Tibial nerve (tissue), 4 donors: ENCODE results near the gene ZNF716. TPM values are rescaled to one million over a fixed set of nuclear protein-coding genes. Genes with fewer than 3 reads are reported as not detected.

Source experiments
- DNase-seq, 2 donors: peaks; one replicate each; pipeline ENCODE4 v3.0.0-alpha.2; 2019; ENCODE audit warnings: low spot score in 2 of 2
- H3K27ac ChIP-seq, 4 donors: fragments of 200-600 bp; sonication (generic) in 3 of 4; one replicate each; pipeline ENCODE4 v1.5.1; 2017 to 2019; ENCODE audit warnings: mild to moderate bottlenecking in 1 of 4
- H3K27me3 ChIP-seq, 2 donors: fragments of 200-600 bp; sonication (generic) in 1 of 2; one replicate each; pipeline versions ENCODE4 v1.5.1 to v1.6.0; 2017 to 2019
- H3K36me3 ChIP-seq, 3 donors: fragments of 200-600 bp; sonication (generic); one replicate each; pipeline ENCODE4 v1.5.1; 2018 to 2019
- H3K4me1 ChIP-seq, 4 donors: fragments of 200-600 bp; sonication (generic) in 3 of 4; one replicate each; pipeline ENCODE4 v1.5.1; 2017 to 2019
- H3K4me3 ChIP-seq, 4 donors: fragments of 200-600 bp; sonication (generic) in 3 of 4; one replicate each; pipeline ENCODE4 v1.5.1; 2017 to 2019; ENCODE audit warnings: mild to moderate bottlenecking in 1 of 4, moderate library complexity in 1 of 4
- H3K9me3 ChIP-seq, 4 donors: fragments of 200-600 bp; sonication (generic) in 3 of 4; one replicate each; pipeline ENCODE4 v1.5.1; 2017 to 2019
- CTCF ChIP-seq, 5 experiments: fragments of 200-600 bp in 3 of 5; fragments of 450-650 bp in 2 of 5; sonication (generic) in 3 of 5; IDR thresholded peaks; one replicate each; pipeline ENCODE4 v1.5.1; 2016 to 2019; ENCODE audit warnings: antibody characterized with exemption in 5 of 5, mild to moderate bottlenecking in 3 of 5, moderate library complexity in 2 of 5
- EP300 ChIP-seq, 2 donors: sonication (generic); formaldehyde crosslinking; IDR thresholded peaks; one replicate each; pipeline ENCODE4 v1.6.1; 2017; ENCODE audit warnings: antibody characterized with exemption in 2 of 2, mild to moderate bottlenecking in 1 of 2
- POLR2A ChIP-seq, 2 donors: fragments of 450-650 bp; IDR thresholded peaks; one replicate each; pipeline ENCODE4 v1.6.1; 2017; ENCODE audit warnings: antibody characterized with exemption in 2 of 2, mild to moderate bottlenecking in 2 of 2, moderate library complexity in 2 of 2
- WGBS, 2 donors: methylation state at CpG; one replicate each; pipeline ENCODE4 v1.1.5; 2018; 5-methylcytosine and 5-hydroxymethylcytosine counted together
- small RNA-seq: library from RNA; depleted of rRNA; stranded (forward); fragments of <200 nt; gene quantifications from one replicate; pipeline ENCODE3, GENCODE V24; 2016
- total RNA-seq, 4 donors: library from RNA; depleted of rRNA; stranded (reverse); fragments of >200 nt; gene quantifications; one replicate each; pipeline ENCODE4 v1.1.0, GENCODE V29; 2016

Gene ZNF716
- total RNA-seq, 4 donors from 2014 or later: not detected

DNA sequence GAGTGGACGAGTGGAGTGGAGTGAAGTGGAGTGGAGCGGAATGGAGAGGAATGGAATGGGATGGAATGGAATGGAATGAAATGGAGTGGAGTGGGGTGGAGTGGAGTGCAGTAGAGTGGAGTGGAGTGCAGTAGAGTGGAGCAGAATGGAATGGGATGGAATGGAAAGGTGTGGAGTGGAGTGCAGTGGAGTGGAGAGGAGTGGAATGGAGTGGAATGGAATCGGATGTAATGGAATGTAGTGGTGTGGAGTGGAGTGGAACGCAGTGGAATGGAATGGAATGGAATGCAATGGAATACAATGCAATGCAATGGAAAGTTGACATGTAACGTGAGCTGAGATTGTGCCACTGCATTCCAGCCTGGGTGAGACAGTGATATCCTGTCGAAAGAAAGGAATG lies 46.4 kb downstream of the ZNF716 start:
- Histone ChIP-seq H3K27me3 (no peaks in the 10 kb centered on the region), H3K9me3 (peaks cover 0 to 56% (median 0%) of the 10 kb centered on the region in 4 donors), H3K4me3 (no peak overlapping the region), H3K36me3 (no peaks in the 10 kb centered on the region), H3K4me1 (no peaks in the 10 kb centered on the region), H3K27ac (no peak overlapping the region)
- TF ChIP-seq POLR2A (IDR thresholded peaks at IDR 0.05) (no peak), CTCF (IDR thresholded peaks at IDR 0.05) (no peak), EP300 (IDR thresholded peaks at IDR 0.05) (no peak)
- 59 to 60% methylated on average over 6 of the region's 6 CpGs for WGBS, 2 donors
- DNase-seq: no peak

- Histone ChIP-seq H3K27me3 (no peaks in the 10 kb centered on the region), H3K9me3 (peaks cover 0 to 23% (median 0%) of the 10 kb centered on the region in 4 donors), H3K36me3 (no peaks in the 10 kb centered on the region), H3K4me3 (no peak overlapping the region), H3K4me1 (no peaks in the 10 kb centered on the region), H3K27ac (no peak overlapping the region)
- WGBS, 2 donors: 36 to 76% methylated on average over 1 of the region's 1 CpG
- no peak for DNase-seq
- no peak for TF ChIP-seq POLR2A (IDR thresholded peaks at IDR 0.05)
- TF ChIP-seq CTCF (IDR thresholded peaks at IDR 0.05): no peak
- TF ChIP-seq EP300 (IDR thresholded peaks at IDR 0.05): no peak
Measured at GRCh38 chr7:57505176-57505575, 55.2 kb downstream of the ZNF716 start.

Small RNA genes within 50 kb of the gene (small RNA-seq; reads per million reads assigned to genes)
- not detected for gene MIR3147
